Lower leg skin (tissue), 3 donors: ENCODE results near the gene ZNF804B.

Source experiments
- CTCF ChIP-seq, 3 donors: fragments of 450-650 bp; IDR thresholded peaks; one replicate each; pipeline ENCODE4 v1.5.1; 2016; ENCODE audit warnings: antibody characterized with exemption in 3 of 3, mild to moderate bottlenecking in 3 of 3, moderate library complexity in 2 of 3
- POLR2A ChIP-seq, 2 donors: fragments of 450-650 bp; IDR thresholded peaks; one replicate each; pipeline ENCODE4 v1.6.1; 2016 to 2017; ENCODE audit warnings: antibody characterized with exemption in 2 of 2, mild to moderate bottlenecking in 1 of 2, moderate library complexity in 1 of 2

- TF ChIP-seq CTCF (IDR thresholded peaks at IDR 0.05) (no peak), POLR2A (IDR thresholded peaks at IDR 0.05) (no peak)
These were observed 262.2 kb downstream of the ZNF804B start for GRCh38 chr7:89021741-89022140.
